HG03378 (cell line): ENCODE results near the gene PRKAA1.

ENCODE experiments used
- ATAC-seq: cut with Tn5 transposase; IDR thresholded peaks from one replicate; pipeline ENCODE4 v1.9.1; 2021; ENCODE audit warnings: mild to moderate bottlenecking, moderate library complexity; ENCODE audit not compliant: unreplicated experiment

Gene PRKAA1

DNA sequence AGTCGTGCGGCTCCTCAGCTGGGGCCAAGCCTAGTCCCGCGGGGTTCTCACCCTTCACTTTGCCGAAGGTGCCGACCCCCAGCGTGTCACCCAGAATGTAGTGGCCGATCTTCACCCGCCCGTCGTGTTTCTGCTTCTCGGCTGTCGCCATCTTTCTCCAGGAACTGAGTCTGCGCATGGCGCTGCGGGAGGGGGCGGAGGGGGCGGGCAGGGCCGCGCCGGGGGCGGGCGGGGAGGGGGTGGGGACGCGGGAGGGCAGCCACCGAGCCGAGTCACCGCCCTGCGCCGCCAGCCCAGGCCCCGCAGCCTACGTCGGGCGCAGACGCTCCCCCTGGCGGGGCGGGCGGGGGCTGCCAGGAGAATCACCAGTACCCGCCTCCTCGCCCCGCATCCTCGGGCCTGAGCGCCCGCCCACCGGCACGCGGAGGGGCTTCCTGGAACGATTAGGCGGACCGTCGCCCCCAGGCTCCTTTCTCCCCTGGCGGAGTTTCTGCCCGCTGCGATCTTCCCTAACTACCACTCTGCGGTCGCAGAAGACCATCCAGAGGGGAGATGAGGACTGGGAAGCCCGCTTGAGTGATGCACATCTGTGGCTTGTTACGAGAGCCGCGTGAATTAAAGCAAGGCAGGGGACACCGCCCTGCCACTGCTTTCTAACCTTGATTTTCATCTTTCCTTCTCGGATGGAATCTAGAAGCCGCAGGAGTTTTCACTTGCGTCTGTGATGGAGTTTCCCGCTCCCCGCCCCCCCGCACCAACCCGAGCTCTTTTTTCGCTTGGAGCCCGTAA lies at the start of gene PRKAA1:
Gene PRKAA1 (minus strand): TSS at position 363 of the 789 bp plus-strand sequence. CDS start 185 bp downstream, at position 178.
- peak; percentile 80 for ATAC-seq

DNA sequence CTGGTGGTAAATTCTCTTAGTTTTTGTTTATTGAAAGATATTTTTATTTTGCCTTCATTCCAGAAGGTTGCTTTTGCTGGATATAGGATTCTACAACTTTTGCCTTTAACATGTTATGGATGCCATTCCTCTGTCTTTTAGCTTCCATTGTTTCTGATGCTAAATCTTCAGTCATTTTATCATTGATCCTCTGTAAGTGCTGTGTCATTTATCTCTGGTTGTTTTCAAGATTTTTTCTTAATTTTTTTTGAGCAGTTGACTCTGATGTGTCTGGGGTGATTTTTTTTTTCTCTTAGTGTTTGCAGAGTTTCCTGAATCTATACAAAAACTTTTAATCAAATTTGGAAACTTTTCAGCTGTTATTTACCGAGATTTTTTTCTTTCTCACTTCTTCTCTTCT lies 49.4 kb upstream of the PRKAA1 start:
- ATAC-seq, result no peak

DNA sequence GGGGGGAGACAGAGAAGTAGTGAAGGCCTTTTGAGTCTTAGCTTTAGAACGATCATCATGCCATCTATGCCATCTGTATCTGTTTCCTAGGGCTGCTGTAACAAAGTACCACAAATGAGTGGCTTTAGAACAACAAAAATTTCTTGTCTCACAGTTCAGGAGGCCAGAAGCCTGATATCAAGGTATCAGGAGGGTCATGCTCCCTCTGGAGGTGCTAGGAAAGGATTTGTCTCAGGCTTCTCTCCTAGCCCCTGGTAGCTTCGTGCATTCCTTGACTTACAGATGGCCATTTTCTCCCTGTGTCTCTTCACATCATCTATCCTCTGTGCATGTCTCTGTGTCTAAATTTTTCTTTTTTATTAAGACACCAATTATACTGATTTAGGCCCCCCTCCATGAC lies 48.2 kb upstream of the PRKAA1 start:
- ATAC-seq, result no peak

DNA sequence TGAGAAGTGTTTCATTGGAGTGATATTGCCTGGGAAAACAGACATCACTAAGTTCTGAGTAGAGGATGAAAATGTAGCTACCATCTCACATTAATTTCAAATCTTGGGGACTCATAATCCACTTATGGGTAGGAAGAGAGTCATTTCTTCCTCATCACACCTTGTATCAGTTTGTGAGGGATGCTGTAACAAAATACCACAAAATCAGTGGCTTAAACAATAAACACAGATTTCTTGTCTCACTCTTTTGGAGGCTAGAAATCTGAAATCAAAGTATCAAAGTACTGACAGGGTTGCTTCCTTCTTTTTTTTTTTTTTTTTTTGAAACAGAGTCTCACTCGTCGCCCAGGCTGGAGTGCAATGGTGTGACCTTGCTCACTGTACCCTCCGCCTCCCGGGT lies 46.4 kb upstream of the PRKAA1 start:
- no peak for ATAC-seq

DNA sequence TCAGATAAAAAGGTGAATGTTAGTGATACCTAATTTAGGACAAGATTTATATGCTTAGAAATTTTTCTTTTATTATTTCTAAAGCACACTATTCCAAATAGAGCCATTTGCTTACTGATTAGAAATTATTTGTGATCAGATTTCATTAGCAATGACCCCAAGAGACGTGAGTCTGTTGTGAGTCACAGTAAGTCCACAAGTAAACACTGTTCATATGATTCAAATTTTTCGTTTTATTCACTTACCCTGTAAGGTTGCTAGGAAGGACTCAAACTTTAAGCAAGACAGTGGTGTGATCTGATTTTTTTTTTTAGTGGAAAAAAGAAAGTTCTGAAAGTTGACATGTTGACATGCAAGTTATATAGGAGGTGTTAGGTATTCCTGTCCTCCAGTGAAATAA lies 44.2 kb upstream of the PRKAA1 start:
- no peak for ATAC-seq

DNA sequence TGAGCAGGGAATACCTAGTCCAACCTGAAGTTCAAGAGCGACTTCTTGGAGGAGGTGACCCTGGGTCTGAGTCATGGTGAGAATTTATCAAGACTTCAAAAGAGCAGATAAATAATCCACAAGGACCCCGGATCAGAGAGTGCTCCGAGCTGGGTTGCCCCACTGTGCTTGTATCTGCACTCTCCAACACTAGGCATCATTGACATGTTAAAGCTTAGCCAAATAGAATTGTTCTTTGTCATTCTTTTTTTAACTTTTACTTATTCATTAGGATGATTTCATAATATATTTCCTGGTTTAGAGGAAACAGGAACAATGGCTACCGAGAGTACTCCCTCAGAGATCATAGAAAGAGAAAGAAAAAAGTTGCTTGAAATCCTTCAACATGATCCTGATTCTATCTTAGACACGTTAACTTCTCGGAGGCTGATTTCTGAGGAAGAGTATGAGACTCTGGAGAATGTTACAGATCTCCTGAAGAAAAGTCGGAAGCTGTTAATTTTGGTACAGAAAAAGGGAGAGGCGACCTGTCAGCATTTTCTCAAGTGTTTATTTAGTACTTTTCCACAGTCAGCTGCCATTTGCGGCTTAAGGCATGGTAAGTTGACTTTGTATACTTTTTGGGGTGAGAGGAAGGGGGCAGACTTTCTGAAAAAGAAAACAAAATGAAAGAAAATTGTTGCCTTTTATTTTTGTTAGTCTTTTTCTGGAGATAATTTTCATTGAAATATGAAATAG lies 43.1 kb upstream of the PRKAA1 start, which contains the start of gene CARD6:
Gene CARD6 (plus strand): TSS at position 300 of the 738 bp plus-strand sequence. CDS start 16 bp downstream, at position 316.
- ATAC-seq, result no peak

DNA sequence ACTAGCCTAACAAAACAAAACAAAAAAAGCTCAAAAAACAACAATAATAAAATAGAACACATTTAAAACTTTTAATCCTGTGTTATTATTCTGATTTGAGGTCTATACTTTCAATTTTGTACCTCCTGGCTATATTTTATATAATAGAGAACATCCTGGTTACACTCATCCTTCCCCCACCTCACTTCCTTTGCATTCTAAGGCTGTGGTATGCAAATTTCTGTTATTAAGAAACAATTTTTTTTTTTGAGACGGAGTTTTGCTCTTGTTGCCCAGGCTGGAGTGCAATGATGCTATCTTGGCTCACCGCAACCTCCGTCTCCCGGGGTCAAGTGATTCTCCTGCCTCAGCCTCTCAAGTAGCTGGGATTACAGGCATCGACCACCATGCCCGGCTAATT lies 39.9 kb upstream of the PRKAA1 start:
- ATAC-seq, result no peak

DNA sequence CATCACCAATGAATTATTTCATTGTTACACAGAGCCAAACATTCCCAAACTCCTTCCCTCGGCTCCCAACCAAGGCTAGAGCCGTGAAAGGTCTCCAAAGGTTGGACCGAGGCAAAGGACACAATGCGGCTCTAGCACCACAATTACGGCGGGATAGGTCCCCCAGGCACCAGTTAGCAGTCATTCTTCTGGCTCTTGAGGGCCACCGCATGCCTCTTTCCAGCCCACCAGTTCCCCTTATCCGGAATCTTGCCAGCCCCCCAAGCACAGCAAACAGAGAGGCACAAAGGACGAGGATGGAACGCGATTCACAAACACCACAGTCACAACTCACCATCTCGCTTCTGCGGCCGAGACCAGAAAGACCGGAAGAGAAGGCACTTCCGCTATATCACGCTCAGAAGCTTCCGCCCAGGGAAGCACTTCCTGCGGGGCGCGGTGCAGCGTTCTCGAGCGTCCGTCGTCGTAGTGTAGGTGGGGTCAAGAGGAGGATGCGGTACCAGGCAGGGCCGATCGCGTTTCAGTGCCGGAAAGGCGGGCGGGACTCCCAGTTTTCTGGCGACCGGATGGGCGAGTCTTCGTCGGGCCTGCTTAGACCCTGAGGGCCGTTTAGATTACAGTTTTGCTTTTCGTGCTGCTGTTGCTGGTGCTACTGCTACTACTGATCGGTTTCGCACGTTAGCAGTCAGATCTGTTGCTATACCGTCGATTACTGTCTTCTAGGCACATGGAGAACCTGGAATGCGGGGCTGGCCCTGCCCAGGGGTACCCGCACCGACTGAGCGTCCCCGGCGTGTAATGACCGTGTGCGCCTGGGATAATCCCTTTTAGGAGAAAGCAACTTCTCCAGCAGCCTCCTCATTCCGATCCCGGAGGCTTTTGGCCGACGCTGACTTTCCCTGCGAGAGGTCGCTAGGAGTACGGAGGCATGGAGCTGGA lies 36.9 kb upstream of the PRKAA1 start, which contains the start of gene RPL37:
Gene RPL37 (minus strand): TSS at position 374 of the 939 bp plus-strand sequence. CDS start 37 bp downstream, at position 337.
- peak; percentile 96 for ATAC-seq

DNA sequence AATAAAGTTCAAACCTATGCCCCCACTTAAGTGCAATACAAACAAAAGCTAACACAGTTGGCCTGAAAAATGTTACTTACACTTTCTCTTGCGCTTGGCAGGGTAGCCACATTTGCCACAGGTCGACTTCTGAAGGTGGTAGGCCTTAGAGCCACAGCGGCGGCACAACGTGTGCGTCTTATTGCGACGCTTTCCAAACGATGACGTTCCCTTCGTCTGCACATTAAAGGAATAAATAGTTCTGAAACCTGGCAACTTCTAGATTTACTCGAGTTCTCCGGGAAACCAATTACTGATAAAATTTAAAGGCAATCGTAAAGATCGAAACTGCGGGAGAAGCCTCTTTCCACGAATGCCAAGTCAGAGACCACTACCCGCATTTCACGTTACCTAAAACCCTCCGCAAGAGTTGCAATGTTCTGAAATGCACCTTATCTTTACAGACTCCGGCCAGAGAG lies 36.2 kb upstream of the PRKAA1 start:
- ATAC-seq, result no peak

DNA sequence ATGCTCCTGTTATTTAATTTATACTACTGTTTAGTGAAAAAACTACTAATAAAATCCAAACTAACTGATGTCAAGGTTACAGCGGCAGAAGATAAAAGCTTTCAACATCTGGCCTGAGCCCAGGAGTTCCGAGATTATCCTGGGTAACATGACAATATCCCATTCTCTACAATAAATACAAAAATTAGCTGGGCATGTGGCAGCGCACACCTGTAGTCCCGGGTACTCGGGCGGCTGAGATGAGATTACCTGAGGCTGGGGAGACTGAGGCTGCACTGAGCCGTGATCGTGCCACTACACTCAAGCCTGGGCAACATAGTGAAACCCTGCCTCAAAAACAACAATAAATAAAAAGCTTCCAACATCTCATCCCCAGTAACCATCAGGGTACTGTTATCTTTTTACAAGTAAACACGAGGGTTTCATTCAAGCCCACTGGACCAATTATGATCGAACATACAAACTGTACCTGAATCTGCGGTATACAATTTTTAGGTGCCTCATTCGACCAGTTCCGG lies 35.6 kb upstream of the PRKAA1 start:
- ATAC-seq, result no peak

DNA sequence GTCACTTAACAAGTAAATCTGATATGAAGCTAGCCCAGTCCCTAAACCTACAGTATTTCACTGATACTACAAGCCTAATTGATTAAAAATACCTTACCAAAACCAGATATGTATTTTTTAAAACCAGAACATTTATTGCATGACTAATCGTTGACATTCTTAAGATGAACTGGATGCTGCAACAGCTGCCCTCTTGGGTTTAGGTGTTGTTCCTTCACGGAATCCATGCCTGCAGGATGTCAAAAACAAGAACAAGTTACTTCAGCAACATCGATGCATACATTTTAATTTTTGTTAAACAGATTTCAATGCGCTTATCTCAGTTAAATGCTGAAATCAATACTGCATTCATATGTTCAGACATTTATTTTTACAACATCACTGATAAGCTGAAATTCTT lies 34.2 kb upstream of the PRKAA1 start:
- ATAC-seq, result no peak

DNA sequence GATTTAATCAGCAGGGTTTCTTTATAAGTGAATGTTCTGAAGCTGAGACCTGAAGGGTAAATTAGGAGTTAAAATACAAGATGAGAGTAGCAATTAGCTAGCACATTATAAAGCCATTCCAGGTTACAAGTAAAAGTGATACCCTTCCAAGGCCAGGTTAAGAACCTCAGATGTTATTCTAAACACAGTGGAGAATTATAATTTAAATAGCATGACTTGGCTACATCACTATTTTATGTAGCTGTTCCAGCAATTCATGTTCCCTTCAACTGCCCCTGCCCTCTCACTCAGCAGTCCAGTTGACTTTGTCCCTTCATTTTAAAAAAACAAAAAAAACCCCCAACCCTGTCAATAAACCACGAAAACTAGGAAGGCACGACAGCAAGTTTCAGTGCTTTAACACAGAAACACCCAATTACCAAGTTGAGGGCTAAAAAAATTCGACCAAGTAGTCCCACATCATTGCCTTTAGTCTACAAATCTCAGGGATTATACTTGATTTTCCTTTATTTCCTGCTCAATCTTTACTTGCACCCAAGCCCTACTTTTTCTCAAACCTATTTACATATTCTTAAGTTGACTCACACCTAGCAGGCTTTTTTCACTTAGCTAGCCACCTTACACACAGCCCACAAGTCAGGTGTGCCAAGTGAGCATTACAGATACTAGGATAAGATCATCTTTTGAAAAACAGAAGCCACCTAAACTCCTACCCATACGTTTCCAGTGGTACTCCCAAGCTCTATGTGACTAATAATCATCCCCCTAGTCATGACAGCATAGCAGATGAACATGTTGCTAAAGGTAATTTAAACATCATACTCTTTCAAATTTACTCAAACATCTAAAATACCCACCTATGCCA lies 33.4 kb upstream of the PRKAA1 start:
- no peak for ATAC-seq

DNA sequence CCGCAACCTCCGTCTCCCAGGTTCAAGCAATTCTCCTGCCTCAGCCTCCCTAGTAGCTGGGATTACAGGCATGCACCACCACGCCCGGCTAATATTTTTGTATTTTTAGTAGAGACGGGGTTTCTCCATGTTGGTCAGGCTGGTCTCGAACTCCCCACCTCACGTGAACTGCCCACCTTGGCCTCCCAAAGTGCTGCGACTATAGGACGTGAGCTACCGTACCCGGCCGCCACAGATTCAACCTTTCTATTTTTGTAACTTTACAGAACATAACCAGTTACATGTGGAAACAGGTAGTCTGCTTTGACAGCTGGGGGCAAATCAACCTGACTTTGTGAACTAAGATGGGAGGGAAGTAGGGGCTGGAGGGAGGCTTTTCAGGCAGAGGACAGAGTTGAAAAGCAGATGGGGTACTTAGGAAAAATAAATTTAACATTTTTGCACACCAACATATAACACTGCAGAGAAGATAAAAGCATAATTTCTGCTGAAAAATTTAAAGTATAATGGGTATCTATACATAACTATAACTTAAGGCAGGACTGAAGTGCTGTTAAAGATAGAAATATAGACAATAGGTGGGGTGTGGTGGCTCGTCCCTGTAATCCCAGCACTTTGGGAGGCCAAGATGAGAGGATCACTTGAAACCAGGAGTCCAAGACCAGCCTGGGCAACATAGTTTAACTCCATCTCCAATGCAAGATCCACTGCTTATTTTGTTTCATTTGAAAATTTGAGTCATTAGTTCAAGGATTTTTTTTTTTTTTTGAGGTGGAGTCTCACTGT lies 31.8 kb upstream of the PRKAA1 start:
- ATAC-seq, result no peak

DNA sequence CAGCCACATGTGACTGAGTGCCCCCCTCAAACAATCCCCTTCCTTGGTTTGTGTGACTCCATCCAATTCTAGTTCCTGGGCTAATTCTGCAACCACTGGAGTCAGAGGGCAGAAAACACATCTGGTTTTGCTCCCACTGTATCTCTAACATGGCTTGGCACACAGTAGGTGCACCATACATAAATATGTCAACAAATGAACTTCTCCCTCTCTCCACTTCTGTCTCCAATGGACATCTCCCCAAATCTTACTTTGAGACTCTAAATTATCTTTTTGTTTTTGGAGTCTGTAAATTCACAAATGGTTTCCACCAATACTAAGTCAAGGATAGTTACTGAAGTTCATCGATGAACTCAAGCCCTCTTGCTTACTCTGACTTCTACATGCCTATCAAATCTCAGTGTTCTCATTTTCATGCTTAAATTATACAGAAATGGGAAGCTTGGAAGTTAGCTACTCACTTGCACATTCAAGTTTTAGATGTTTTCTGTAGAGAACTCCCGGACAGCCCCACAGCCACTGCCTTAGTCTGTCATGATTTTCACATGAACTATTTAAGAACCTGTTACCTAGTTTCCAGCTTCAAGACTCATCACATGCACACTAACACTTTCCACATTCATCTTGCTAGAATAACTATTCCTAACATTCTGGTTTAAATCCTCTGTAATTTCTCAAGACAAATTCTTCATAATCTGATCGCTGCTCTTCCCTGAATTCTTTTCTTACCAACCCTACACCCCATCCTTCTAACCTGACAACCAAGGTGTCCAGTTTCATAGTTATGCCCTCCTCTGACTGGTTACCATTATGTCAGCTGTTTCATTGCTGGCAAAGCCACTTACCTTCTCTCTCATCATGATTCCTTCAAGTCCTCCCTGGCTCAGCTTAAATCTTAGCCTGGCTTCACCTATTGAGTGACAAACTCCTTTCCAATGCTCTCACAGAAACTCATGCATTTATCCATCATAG lies 30.8 kb upstream of the PRKAA1 start:
- no peak for ATAC-seq

DNA sequence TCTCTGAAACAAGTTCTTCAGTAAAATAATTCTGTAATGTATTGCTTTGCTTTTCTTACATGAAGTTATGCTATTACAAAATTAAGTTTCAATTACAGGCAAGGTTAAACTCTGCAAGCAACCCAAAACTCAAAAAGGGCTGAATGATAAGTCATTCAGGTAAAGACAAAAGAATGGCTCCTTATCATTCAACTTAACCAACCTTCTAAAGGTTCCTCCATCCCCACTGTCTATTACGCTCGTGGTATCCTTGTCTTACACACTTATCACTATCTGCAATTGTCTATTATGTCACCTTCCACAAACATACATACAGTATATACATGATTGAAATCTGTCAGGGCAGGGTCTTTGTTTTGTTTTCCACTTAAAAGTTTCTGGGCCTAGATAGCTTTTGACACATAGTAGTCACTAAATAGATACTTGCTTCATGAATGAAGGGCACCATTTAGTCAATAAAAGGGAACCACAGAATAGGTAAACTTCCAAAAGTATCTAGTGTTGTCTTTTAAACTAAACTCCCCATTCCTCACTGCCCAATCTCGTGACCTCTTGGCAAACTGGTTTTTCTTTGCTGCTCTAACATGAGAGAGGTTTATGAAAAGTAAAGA lies 30.0 kb upstream of the PRKAA1 start:
- no peak for ATAC-seq

DNA sequence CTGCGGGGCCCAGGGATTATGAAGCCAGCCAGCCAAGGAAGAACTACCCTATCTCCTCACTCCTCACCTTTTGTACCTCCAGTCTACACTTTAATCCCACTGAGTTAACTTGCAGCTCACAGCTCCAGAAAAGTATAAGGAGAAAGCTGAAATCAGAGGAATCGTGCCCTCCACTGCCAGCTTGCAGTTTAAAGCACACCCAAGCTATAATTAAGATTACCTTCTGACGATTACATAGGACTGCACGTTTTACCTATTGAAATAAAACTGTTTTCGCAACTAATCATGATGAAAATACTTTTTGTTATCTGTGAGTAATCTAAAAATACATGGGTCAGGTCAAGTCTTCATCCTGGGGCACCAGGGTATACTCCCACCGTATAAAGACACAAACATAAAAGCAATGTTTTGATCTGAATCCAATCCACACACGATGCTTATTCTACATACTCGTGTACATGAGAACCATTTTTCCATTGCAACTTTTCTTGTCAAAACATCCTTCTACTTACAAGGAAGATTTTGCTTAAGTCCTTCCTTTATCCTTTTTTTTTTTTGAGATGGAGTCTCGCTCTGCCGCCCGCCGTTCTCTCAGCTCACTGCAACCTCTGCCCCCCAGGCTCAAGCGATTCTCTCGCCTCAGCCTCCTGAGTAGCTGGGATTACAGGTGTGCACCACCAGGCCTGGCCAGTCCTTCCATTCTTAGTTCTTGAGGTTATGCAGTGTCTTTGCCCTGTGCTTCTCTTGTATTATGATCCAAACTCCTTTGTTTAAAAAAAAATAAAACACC lies 29.2 kb upstream of the PRKAA1 start:
- no peak for ATAC-seq
